Esophagus (tissue), 2 donors: ENCODE data around the gene RNASEL. TPM values are rescaled to one million over a fixed set of nuclear protein-coding genes. Genes with fewer than 3 reads are reported as not detected.
A peak's percentile ranks its signal among the peaks of the same experiment; 100 is the strongest.

Experiments used
- H3K27ac ChIP-seq, 2 donors: one replicate each; pipeline ENCODE4 v1.5.1; 2013; ENCODE audit warnings: low read depth in 2 of 2, mild to moderate bottlenecking in 2 of 2, inconsistent platforms in 1 of 2, low read length in 1 of 2, moderate library complexity in 1 of 2
- H3K27me3 ChIP-seq, 2 donors: one replicate each; pipeline ENCODE4 v1.6.1; 2013; ENCODE audit warnings: low read length in 2 of 2, control low read depth in 1 of 2, mild to moderate bottlenecking in 1 of 2; ENCODE audit not compliant: insufficient read depth in 2 of 2, control insufficient read depth in 1 of 2
- H3K36me3 ChIP-seq, 2 donors: one replicate each; pipeline ENCODE4 v1.6.1; 2013; ENCODE audit warnings: low read length in 1 of 2; ENCODE audit not compliant: control insufficient read depth in 2 of 2, insufficient read depth in 2 of 2
- H3K4me1 ChIP-seq, 2 donors: one replicate each; pipeline ENCODE4 v1.6.1; 2013; ENCODE audit warnings: low read length in 1 of 2; ENCODE audit not compliant: control insufficient read depth in 2 of 2, insufficient read depth in 2 of 2
- H3K4me3 ChIP-seq, 2 donors: one replicate each; pipeline ENCODE4 v1.5.1; 2013; ENCODE audit warnings: low read length in 2 of 2, mild to moderate bottlenecking in 2 of 2, low read depth in 1 of 2, moderate library complexity in 1 of 2
- H3K9me3 ChIP-seq, 2 donors: one replicate each; pipeline ENCODE4 v1.6.1; 2013; ENCODE audit warnings: mild to moderate bottlenecking in 2 of 2, low read depth in 1 of 2, low read length in 1 of 2, moderate library complexity in 1 of 2; ENCODE audit not compliant: control insufficient read depth in 2 of 2, insufficient read depth in 1 of 2
- WGBS, 2 donors: extraction: QIAGEN DNeasy Blood & Tissue Kit; methylation state at CpG; one replicate each; pipeline ENCODE4 v1.1.7; 2013; 5-methylcytosine and 5-hydroxymethylcytosine counted together
- polyA plus RNA-seq, 2 donors: library from polyadenylated mRNA; stranded (reverse); fragments of 200-250 nt; gene quantifications; one replicate each; pipeline ENCODE4 v1.2.3, GENCODE V29; 2013
- donor health status: healthy with polysubstance abuse.
- donor health status: Bipolar disorder and iron deficiency.

Gene RNASEL
- polyA plus RNA-seq, 2 donors, result 3.8 to 5.8 TPM

GRCh38 chr1:182570611-182570970 is 18.5 kb downstream of the RNASEL start:
- 67 to 71% methylated on average over 2 of the region's 2 CpGs for WGBS, 2 donors
- Histone ChIP-seq H3K9me3 (no peaks in the 10 kb centered on the region), H3K27ac (peak overlapping the region in 1 of 2 donors; percentile 45)

GRCh38 chr1:182569939-182570610 is 19.0 kb downstream of the RNASEL start:
- Histone ChIP-seq H3K4me3 (no peak overlapping the region), H3K27me3 (no peaks in the 10 kb centered on the region), H3K9me3 (no peaks in the 10 kb centered on the region), H3K36me3 (peaks cover 0 to 4% of the 10 kb centered on the region in 2 donors), H3K4me1 (peaks cover 2 to 3% of the 10 kb centered on the region in 2 donors), H3K27ac (peak overlapping the region in 1 of 2 donors; percentile 45)
- 87 to 88% methylated on average over 6 of the region's 6 CpGs for WGBS, 2 donors

More at GRCh38 chr1:182570611-182570970, 18.5 kb downstream of the RNASEL start:
- Histone ChIP-seq H3K4me3 (no peak overlapping the region), H3K36me3 (peaks cover 0 to 4% of the 10 kb centered on the region in 2 donors), H3K4me1 (peaks cover 2 to 3% of the 10 kb centered on the region in 2 donors), H3K27me3 (no peaks in the 10 kb centered on the region)

- WGBS, 2 donors, result 88 to 89% methylated on average over 3 of the region's 3 CpGs
- no peak overlapping the region for H3K4me3 ChIP-seq
- peaks cover 0 to 2% of the 10 kb centered on the region in 2 donors for H3K4me1 ChIP-seq
- H3K27me3 ChIP-seq, result no peaks in the 10 kb centered on the region
- no peak overlapping the region for H3K27ac ChIP-seq
- H3K9me3 ChIP-seq, result no peaks in the 10 kb centered on the region
- H3K36me3 ChIP-seq, result no peaks in the 10 kb centered on the region
These were observed 20.3 kb downstream of the RNASEL start for GRCh38 chr1:182568647-182569284.

- no peak overlapping the region for H3K27ac ChIP-seq
- H3K4me1 ChIP-seq, result peaks cover 0 to 2% of the 10 kb centered on the region in 2 donors
- no peaks in the 10 kb centered on the region for H3K36me3 ChIP-seq
- H3K4me3 ChIP-seq, result no peak overlapping the region
- H3K27me3 ChIP-seq, result no peaks in the 10 kb centered on the region
- 92 to 95% methylated on average over 5 of the region's 5 CpGs for WGBS, 2 donors
- H3K9me3 ChIP-seq, result no peaks in the 10 kb centered on the region
These were observed 21.4 kb downstream of the RNASEL start for GRCh38 chr1:182567629-182568028.

- Histone ChIP-seq H3K27ac (no peak overlapping the region), H3K9me3 (no peaks in the 10 kb centered on the region), H3K4me3 (no peak overlapping the region), H3K4me1 (no peaks in the 10 kb centered on the region), H3K27me3 (no peaks in the 10 kb centered on the region), H3K36me3 (no peaks in the 10 kb centered on the region)
- 81 to 85% methylated on average over 3 of the region's 3 CpGs for WGBS, 2 donors
These were observed 23.5 kb downstream of the RNASEL start for GRCh38 chr1:182565537-182565936.

GRCh38 chr1:182564406-182565004 is 24.6 kb downstream of the RNASEL start:
- Histone ChIP-seq H3K9me3 (no peaks in the 10 kb centered on the region), H3K27ac (no peak overlapping the region), H3K27me3 (no peaks in the 10 kb centered on the region), H3K4me3 (no peak overlapping the region), H3K4me1 (no peaks in the 10 kb centered on the region), H3K36me3 (no peaks in the 10 kb centered on the region)
- 62 to 65% methylated on average over 2 of the region's 2 CpGs for WGBS, 2 donors

GRCh38 chr1:182563095-182563494 is 26.0 kb downstream of the RNASEL start:
- 86 to 88% methylated on average over 4 of the region's 4 CpGs for WGBS, 2 donors
- H3K27ac ChIP-seq, result no peak overlapping the region
- H3K4me3 ChIP-seq, result no peak overlapping the region
- no peaks in the 10 kb centered on the region for H3K9me3 ChIP-seq
- H3K4me1 ChIP-seq, result no peaks in the 10 kb centered on the region
- no peaks in the 10 kb centered on the region for H3K27me3 ChIP-seq
- no peaks in the 10 kb centered on the region for H3K36me3 ChIP-seq

- no peak overlapping the region for H3K4me3 ChIP-seq
- H3K4me1 ChIP-seq, result no peaks in the 10 kb centered on the region
- H3K36me3 ChIP-seq, result no peaks in the 10 kb centered on the region
- H3K9me3 ChIP-seq, result no peaks in the 10 kb centered on the region
- no peaks in the 10 kb centered on the region for H3K27me3 ChIP-seq
- no peak overlapping the region for H3K27ac ChIP-seq
- WGBS, 2 donors, result 56 to 65% methylated on average over 4 of the region's 4 CpGs
These were observed 27.6 kb downstream of the RNASEL start for GRCh38 chr1:182561456-182561855.

- no peaks in the 10 kb centered on the region for H3K36me3 ChIP-seq
- H3K27ac ChIP-seq, result no peak overlapping the region
- H3K4me1 ChIP-seq, result no peaks in the 10 kb centered on the region
- no peaks in the 10 kb centered on the region for H3K27me3 ChIP-seq
- H3K9me3 ChIP-seq, result no peaks in the 10 kb centered on the region
- no peak overlapping the region for H3K4me3 ChIP-seq
- WGBS, 2 donors, result 69 to 72% methylated on average over 7 of the region's 7 CpGs
These were observed 28.6 kb downstream of the RNASEL start for GRCh38 chr1:182560392-182560984.
